Adrenal gland (tissue), 12 donors: Measurements from ENCODE around the gene RFX6. TPM values are rescaled to one million over a fixed set of nuclear protein-coding genes. Genes with fewer than 3 reads are reported as not detected.

Source experiments
- DNase-seq, 7 donors: peaks; one replicate each; pipeline ENCODE4 v3.0.0-alpha.2; 2019 to 2020
- H3K27ac ChIP-seq, 5 donors: fragments of 200-600 bp; sonication (generic) in 4 of 5; 1 replicate in 3 of 5; 2 replicates in 2 of 5; pipeline versions ENCODE4 v1.5.1 to v1.8.0; 2016 to 2020; ENCODE audit warnings: mild to moderate bottlenecking in 1 of 5
- H3K27me3 ChIP-seq: fragments of 200-600 bp; 2 replicates; pipeline ENCODE4 v1.8.0; 2021
- H3K36me3 ChIP-seq, 2 donors: fragments of 200-600 bp; replicated peaks in 1 of 2; 1 replicate in 1 of 2; 2 replicates in 1 of 2; pipeline versions ENCODE4 v1.5.1 to v1.8.0; 2018 to 2022
- H3K4me1 ChIP-seq, 2 donors: fragments of 200-600 bp; replicated peaks in 1 of 2; 1 replicate in 1 of 2; 2 replicates in 1 of 2; pipeline versions ENCODE4 v1.5.1 to v1.8.0; 2018 to 2021
- H3K4me3 ChIP-seq, 4 donors: fragments of 200-600 bp; sonication (generic) in 3 of 4; one replicate each; pipeline ENCODE4 v1.5.1; 2016 to 2018
- H3K9me3 ChIP-seq, 3 donors: fragments of 200-600 bp; sonication (generic) in 1 of 3; replicated peaks in 1 of 3; 1 replicate in 2 of 3; 2 replicates in 1 of 3; pipeline versions ENCODE4 v1.5.1 to v1.8.0; 2016 to 2021
- POLR2A ChIP-seq, 2 donors: fragments of 450-650 bp; IDR thresholded peaks; one replicate each; pipeline ENCODE4 v1.6.1; 2017; ENCODE audit warnings: antibody characterized with exemption in 2 of 2, mild to moderate bottlenecking in 2 of 2, moderate library complexity in 1 of 2
- WGBS, 4 donors: extraction: QIAGEN DNeasy Blood & Tissue Kit in 2 of 4; methylation state at CpG; one replicate each; pipeline versions ENCODE4 v1.1.5 to v1.1.7; 2013 to 2017; 5-methylcytosine and 5-hydroxymethylcytosine counted together
- intact Hi-C, 2 donors: fragments of 100-400 bp; cut with DNase I; formaldehyde crosslinking; loops; one replicate each; pipeline versions ENCODE4 v1.14.1 to v1.15.0; 2022 to 2023
- polyA plus RNA-seq, 3 donors: library from polyadenylated mRNA; stranded (reverse); fragments of 200-250 nt in 2 of 3; fragments of 350-450 nt in 1 of 3; fragmentation: Illumina TruSeq in 1 of 3; extraction: RNeasy Lipid Tissue Mini Kit (QIAGEN cat#74804) in 1 of 3; gene quantifications; one replicate each; pipeline ENCODE4 v1.2.3, GENCODE V29; 2013 to 2014
- total RNA-seq, 9 donors: library from RNA; depleted of rRNA in 4 of 9; stranded (reverse); fragments of >200 nt in 4 of 9; fragments of 120-200 nt in 1 of 9; fragmentation: NEBNext Ultra II Directional in 1 of 9; extraction: Animal tissue kit (Norgen Biotek cat#: 25700) in 1 of 9; gene quantifications; one replicate each; pipeline versions ENCODE4 v1.1.0 to v1.2.4, GENCODE V29; 2013 to 2023
- TF ChIP-seq, protein P1 (sequence below), 6 experiments: fragments of 450-650 bp in 4 of 6; fragments of 200-600 bp in 2 of 6; sonication (generic) in 1 of 6; IDR thresholded peaks; 1 replicate in 5 of 6; 2 replicates in 1 of 6; pipeline versions ENCODE4 v1.5.1 to v1.8.0; 2016 to 2021; ENCODE audit warnings: antibody characterized with exemption in 6 of 6, mild to moderate bottlenecking in 2 of 6, moderate library complexity in 1 of 6
- donor health status: healthy with polysubstance abuse.
- donor health status: Bipolar disorder and iron deficiency.
- donor health status: DM: yes; HTN: yes; CAD: no.
- donor health status: DM: no; HTN: no; CAD: no.
- donor health status: DM: no; HTN: no; CAD: no.
- donor health status: DM: yes; HTN: yes; CAD: no.

RFX6 gene
- total and polyA plus RNA-seq, 12 donors, result 0.27 to 12.0 (median 3.2) TPM; not detected in 4

DNA sequence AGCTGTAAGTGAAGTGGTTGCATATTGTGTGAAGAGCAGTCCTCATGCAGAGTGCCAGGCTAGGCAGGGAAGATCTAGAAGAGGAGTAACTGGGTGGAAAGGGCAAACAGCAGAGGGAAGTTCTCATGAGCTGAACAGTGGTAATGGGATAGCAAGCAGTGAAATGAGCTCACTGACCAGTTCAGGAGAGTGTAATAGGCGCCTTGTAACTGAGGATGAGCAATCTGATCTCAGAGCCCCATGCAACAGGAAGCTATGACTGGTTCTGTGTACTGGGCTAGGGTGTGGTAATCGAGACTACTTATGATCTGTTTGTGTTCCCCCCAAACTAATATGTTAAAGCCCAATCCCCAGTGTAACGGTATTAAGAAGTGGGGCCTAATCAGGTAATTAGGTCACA, 98.6 kb downstream of the RFX6 start:
- Histone ChIP-seq H3K4me3 (no peak overlapping the region), H3K9me3 (no peaks in the 10 kb centered on the region), H3K27me3 (no peaks in the 10 kb centered on the region), H3K27ac (no peak overlapping the region), H3K36me3 (no peaks in the 10 kb centered on the region), H3K4me1 (no peaks in the 10 kb centered on the region)
- intact Hi-C loops, result no loop called here
- DNase-seq, result no peak
- TF ChIP-seq, protein P1, sequence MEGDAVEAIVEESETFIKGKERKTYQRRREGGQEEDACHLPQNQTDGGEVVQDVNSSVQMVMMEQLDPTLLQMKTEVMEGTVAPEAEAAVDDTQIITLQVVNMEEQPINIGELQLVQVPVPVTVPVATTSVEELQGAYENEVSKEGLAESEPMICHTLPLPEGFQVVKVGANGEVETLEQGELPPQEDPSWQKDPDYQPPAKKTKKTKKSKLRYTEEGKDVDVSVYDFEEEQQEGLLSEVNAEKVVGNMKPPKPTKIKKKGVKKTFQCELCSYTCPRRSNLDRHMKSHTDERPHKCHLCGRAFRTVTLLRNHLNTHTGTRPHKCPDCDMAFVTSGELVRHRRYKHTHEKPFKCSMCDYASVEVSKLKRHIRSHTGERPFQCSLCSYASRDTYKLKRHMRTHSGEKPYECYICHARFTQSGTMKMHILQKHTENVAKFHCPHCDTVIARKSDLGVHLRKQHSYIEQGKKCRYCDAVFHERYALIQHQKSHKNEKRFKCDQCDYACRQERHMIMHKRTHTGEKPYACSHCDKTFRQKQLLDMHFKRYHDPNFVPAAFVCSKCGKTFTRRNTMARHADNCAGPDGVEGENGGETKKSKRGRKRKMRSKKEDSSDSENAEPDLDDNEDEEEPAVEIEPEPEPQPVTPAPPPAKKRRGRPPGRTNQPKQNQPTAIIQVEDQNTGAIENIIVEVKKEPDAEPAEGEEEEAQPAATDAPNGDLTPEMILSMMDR (IDR thresholded peaks at IDR 0.05), result no peak
- no peak for TF ChIP-seq POLR2A (IDR thresholded peaks at IDR 0.05)
- WGBS, 4 donors, result 76 to 89% (median 82%) methylated on average over 3 of the region's 3 CpGs

DNA sequence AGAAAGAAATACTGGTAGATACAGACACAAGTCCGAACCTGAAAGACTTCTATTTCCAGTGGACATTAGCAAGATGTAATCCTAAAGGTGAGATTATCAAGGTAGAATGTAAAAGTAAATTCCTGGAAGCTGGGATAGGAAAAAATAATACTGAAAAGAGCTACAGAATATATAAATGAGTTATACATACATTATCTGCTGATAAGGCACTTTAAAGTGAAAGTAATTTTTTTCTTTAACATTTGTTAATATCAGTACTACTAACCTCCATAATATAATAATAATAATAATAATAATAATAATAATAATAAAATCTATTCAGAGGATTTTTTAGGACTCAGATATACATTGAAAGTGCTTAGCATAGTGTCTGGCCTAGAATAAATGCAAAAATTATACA, 102.5 kb downstream of the RFX6 start:
- Histone ChIP-seq H3K4me3 (no peak overlapping the region), H3K27ac (no peak overlapping the region), H3K4me1 (no peaks in the 10 kb centered on the region), H3K36me3 (no peaks in the 10 kb centered on the region), H3K9me3 (peaks cover 0 to 2% (median 0%) of the 10 kb centered on the region in 3 donors), H3K27me3 (no peaks in the 10 kb centered on the region)
- DNase-seq, result no peak
- intact Hi-C loops, result no loop called here
- no peak for TF ChIP-seq POLR2A (IDR thresholded peaks at IDR 0.05)
- TF ChIP-seq, protein P1 (IDR thresholded peaks at IDR 0.05), result no peak
- WGBS, 4 donors, result 64 to 73% (median 70%) methylated on average over 1 of the region's 1 CpG

Other genes with a start within 250 kb of the RFX6 start
- gene ZUP1, start 208.5 kb upstream of the RFX6 start, total RNA-seq, result 10 to 100 TPM in 2 of 9 donors, 1 to 10 TPM in 7; 2.9 to 17.0 (median 8.0) TPM
- gene ZUP1, start 208.5 kb upstream of the RFX6 start, polyA plus RNA-seq, result 10 to 100 TPM; 11.2 to 14.2 (median 14.1) TPM
- 10 to 100 TPM in 5 of 9 donors, 1 to 10 TPM in 4; 5.3 to 31.6 (median 13.1) TPM for gene KPNA5, start 196.0 kb upstream of the RFX6 start, total RNA-seq
- 1 to 10 TPM; 2.7 to 8.9 (median 5.7) TPM for gene KPNA5, start 196.0 kb upstream of the RFX6 start, polyA plus RNA-seq
- gene FAM162B, start 111.5 kb upstream of the RFX6 start, total RNA-seq, result 10 to 100 TPM in 1 of 9 donors, 1 to 10 TPM in 7, under 1 TPM in 1; 0.87 to 14.9 (median 3.8) TPM
- gene FAM162B, start 111.5 kb upstream of the RFX6 start, polyA plus RNA-seq, result 10 to 100 TPM in 2 of 3 donors, 1 to 10 TPM in 1; 6.1 to 12.5 (median 10.5) TPM
- 1 to 10 TPM in 1 of 9 donors, under 1 TPM in 2, not detected in 6; 0.15 to 7.3 (median 0.81) TPM for gene GPRC6A, start 48.2 kb upstream of the RFX6 start, total RNA-seq
- gene GPRC6A, start 48.2 kb upstream of the RFX6 start, polyA plus RNA-seq, result 1 to 10 TPM in 1 of 3 donors, under 1 TPM in 2; 0.32 to 1.5 (median 0.61) TPM